Stimulated activated CD4-positive, alpha-beta T cell treated with anti-CD3 and anti-CD28 coated beads, Interleukin-4, amount 100 ng/mL, for 48 hours (primary cell): ENCODE results near the gene LINC01488.

Source experiments
- DNase-seq, 2 donors: peaks; one replicate each; pipeline ENCODE4 v3.0.0-alpha.2; 2020; ENCODE audit warnings: low read depth in 2 of 2

Gene LINC01488

DNA sequence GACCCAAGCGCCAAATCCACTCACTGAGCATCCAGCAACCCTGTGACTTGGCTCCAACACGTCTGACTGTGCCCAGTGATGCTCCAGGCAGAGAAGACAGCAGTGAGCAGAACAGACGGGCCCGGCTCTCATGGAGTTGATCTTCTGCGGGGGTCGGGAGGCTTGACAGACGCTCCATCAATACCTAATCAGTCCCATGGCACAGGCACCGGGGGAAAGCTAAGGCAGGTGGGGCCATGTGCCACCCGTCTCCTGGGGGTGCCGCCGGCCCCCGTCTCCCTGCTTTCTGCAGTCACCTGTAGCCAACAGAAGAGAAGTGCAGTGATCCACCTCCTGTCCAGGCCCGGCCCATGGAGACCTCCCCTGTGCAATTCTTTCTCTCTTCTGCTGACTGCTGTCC, 47.5 kb downstream of the LINC01488 start:
- no peak for DNase-seq

DNA sequence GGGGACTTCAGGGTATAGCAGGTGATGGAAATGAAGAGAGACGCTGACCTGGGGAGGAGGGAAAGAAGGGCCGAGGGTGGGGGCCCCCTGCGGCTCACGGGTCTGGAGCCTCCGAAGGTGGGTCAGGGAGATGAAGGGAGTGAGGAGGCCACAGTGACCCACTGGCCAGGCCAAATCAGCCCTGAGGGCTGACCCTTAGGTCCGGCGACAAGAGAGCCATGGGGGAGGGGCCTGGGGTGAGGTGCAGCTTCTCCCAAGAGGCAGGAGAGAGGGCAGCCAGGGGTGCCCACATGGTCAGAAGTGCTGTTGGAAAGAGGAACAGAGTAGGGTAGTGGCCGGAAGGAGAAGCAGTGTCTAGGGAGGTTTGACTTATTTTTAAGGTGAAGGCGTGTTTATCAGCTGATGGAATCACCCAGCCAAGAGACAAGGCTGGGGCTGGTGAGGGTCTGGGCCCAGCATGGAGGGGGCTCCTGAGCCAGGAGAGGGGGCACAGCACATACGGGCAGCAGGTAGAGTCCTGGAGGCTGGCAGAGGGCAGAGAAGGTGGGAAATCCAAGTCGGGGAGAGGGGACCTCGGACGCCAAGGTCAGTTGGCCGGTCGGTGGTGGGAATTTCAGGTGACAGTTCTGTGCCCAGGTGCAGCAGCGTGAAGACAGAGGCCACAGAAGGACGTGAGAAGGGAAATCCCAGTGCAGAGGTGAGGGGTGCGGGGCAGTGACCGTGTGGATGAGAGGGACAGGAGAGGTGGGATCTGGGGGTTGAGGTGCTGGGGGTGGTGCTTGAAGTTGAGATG, 49.0 kb downstream of the LINC01488 start:
- no peak for DNase-seq

DNA sequence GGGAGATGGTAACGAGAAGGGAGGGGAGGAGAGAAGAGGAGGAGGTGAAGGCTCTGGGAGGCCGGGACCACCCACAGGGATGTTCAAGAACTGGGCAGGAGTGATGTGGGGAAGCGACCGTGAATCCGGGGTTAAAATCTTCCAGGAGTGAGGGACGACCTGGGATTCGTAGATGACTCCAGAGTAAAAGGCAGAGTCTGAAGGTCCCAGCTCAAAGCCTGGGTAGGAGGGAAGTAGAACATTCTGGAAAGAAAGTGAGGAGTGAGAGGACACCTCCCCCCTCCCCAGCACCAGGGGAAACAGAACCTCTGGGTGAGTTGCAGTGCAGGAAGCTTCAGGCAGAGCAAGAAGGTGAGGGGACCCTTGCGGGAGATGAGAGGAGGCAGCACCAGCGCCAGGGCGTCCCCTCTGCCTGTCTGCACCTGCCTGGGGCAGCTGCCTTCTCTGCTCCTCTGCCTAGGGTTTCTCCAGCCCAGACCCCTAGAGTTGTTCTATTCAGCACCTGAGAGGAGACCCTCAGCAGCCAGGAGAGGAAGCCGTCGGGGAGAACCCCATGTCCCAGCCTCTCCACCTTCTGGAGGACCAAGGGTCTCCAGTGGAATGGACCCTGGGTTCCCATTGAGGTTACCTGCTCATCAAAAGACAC, 49.7 kb downstream of the LINC01488 start:
- no peak for DNase-seq

- DNase-seq, result no peak
Observed at GRCh38 chr11:69531717-69532088, 50.2 kb downstream of the LINC01488 start.

DNA sequence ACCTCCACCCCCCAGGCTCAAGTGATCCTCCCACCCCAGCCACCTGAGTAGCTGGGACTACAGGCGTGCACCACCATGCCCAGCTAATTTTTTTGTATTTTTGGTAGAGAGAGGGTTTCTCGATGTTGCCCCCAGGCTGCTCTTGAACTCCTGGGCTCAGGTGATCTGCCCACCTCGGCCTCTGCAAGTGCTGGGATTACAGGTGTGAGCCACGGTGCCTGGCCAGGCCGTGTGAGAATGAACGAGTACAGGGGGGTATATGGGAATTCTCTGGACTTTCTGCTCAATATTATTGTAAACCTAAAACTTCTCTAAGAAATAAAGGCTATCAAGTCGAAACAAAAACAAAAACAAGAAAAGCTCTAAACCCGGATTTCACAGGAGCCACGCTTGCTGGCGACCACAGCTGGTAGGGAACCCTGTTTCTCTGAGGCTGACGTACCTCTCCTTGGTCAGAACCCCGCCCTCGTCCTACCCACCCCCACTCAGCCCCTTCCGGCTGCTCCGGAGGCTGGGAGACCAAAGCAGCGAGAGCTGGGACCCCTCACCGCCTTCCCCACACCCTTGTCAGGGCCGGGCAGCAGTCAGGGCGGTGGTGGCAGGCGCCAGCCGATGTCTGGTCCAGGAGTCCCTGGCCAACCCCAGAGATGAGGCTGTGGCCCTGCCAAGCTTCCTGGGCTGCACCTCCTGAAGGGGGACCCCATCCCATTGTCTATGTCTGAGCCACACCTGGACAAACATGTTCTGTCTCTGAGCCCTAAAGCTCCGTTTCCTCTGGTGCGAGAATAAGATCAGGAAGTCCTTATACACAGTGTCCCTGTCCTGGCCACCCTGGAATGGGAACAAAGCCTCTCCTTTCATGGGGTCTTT, 52.1 kb downstream of the LINC01488 start:
- no peak for DNase-seq

DNA sequence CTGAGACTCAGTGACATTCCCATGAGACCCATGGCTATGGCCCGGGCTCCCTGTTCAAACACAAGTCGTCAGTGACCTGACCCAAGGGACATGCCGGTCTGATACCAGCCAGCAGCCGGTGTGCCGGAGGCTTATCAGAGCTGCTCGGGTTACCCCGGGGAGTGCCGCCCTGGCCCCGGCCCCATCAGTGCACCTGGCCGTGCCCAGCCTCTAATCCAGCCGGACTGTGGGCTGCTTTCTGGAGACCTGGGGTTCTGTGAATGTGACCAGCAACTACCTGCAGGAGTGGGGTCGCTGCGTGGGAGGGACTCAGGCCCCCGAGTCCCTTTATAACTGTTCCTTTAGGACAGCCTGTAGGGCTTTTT, 52.7 kb downstream of the LINC01488 start:
- DNase-seq, result no peak

DNA sequence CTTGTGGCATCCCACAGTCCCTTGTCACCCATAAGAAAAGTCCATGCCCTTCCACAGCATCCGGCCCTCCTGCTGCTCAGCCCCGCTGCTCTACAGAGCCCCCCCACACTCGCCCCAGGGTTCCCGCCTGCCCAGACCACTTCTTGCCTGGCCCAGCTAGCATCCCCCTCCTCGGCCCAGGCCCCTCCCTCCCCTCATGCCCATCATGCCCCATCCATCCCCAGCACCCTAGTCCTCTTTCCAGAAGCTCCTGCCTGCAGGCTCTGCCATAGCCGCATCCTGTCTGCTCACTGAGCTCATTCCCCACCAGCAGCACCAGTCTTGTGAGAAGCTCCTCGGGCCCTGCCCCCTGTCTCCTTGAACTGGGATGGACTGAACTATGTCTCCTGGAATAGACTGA, 54.4 kb downstream of the LINC01488 start:
- no peak for DNase-seq

DNA sequence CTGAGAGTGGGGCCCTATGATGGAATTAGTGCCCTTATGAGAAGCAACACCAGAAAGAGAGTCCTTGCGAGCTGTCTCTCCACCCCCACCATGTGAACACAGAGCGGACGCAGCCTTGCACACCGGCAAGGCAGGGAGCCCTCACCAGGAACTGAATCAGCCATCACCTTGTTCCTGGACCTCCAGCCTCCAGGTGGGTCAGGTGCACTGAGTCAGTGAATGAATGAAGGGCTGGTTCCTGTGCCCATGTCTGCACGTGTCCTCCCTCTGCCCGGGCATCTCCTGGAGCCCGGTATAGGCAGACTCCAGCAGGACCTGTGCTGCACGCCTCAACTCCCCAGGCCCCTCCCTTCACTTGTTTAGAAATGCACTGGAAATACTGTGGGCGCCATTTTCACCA, 54.9 kb downstream of the LINC01488 start:
- no peak for DNase-seq

- no peak for DNase-seq
Observed at GRCh38 chr11:69537126-69537525, 55.7 kb downstream of the LINC01488 start.

DNA sequence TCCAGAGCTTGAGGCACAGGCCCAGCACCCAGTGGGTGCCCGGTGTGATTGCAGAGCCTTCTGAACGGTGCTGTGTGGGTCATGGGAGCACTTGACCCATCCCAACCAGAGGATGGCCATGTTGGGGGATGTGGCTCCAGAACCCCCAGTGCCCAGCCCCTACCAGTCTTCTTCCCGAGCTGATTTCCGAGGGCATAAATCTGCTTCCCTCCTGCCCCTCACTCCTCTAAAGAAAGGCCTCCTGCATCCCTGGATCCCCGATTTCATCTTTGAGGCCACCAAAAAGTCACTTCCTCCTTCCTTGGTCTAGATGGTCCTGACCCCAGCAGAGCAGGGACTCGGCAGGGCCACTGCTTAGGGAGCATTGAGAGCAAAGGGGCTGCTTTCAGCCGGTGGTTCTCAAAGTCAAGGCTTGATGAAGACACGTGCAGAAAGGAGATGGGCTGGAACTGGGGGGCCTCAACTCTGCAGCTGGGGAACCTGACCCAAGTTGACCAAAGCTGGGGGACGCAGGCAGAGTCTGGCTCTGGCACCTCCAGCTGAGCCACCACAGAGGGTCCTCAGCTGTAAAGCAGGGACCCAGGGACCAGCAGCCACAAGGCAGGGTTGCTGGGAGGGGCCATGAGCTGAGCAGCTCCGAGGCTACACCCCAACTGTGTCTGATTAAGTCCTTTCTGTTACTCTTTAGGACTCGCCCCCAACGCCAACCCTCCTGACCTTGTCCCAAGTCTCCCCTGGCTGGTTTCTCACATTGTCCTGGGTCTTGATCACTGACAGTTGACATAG, 56.6 kb downstream of the LINC01488 start:
- DNase-seq, result no peak

GRCh38 chr11:69538854-69539253, 57.4 kb downstream of the LINC01488 start:
- no peak for DNase-seq

DNA sequence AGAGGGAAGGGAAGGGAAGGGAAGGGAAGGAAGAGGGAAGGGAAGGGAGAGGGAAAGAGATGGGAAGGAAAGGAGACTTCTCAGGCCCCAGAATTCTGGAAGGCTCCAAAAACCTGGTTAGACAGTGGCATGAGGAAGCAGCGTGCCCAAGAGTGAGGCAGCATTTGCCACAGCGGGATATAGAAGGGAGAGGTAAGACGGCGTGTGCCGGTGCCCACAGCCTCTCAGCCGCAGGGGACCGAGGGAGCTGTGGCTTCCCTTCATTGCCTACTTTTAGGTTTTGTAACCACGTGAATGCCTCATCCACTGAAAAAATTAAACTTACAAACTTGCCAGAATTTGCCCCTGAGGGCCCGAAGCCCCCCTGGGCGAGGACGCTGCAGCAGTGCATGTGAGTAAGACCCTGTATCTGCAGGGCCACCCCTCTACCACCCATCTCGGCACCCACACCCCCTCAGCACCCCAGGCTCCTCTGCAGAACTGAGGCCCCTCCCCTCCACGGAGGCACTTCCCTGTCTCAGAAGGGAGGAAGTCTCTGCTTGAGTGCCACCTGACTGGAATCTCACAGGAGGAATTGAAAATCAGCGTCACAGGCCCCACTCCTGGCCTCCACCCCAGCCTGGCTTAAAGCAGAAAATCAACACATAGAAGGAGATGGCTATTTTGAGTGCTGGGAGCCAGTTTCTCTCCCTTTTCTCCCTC, 58.1 kb downstream of the LINC01488 start:
- DNase-seq, result no peak

DNA sequence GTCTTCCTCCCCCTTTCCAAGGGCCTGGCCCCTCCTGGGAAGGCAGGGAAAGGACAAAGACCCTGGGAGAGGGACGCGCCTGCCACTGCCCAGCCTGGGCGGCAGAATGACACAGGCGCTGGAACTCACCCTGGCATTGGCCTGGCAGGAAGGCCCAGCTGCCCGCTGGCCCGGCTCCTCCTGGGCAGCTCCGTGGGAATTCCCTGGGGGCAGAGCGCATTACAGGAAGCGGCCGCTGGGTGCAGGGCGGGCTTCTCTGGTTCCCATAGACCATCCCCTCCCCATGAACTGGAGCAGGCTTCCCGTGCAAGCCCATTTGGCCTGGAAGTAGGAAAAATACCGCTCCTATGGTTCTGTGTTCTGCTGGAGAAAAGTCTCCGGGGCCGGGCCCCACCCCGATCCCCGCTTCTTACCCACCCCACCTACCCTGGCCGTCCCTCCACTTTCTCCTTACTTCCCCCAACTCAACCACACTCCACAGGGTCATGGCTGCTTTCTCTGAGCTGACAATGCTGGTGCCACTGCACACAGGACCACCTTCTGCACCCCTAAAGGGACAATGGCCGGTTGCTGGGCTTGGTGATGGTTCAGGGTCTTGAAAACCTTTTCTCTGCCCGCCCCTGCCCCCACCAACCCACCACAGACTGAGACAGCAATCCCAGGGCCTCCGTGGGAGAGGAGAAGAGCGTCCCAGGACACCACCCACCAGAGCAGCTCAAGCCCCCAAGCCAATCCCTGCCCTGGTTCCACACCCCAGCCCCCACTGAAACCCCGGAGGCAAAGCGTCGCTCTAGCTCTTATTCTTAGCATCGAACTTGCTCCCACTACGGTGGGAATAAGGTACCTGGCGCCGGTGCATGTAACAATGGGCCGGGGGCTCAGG, 58.9 kb downstream of the LINC01488 start:
- DNase-seq, result no peak

- DNase-seq, result no peak
Observed at GRCh38 chr11:69541001-69541285, 59.5 kb downstream of the LINC01488 start.

- DNase-seq, result no peak
Observed at GRCh38 chr11:69541501-69542313, 60.2 kb downstream of the LINC01488 start.

DNA sequence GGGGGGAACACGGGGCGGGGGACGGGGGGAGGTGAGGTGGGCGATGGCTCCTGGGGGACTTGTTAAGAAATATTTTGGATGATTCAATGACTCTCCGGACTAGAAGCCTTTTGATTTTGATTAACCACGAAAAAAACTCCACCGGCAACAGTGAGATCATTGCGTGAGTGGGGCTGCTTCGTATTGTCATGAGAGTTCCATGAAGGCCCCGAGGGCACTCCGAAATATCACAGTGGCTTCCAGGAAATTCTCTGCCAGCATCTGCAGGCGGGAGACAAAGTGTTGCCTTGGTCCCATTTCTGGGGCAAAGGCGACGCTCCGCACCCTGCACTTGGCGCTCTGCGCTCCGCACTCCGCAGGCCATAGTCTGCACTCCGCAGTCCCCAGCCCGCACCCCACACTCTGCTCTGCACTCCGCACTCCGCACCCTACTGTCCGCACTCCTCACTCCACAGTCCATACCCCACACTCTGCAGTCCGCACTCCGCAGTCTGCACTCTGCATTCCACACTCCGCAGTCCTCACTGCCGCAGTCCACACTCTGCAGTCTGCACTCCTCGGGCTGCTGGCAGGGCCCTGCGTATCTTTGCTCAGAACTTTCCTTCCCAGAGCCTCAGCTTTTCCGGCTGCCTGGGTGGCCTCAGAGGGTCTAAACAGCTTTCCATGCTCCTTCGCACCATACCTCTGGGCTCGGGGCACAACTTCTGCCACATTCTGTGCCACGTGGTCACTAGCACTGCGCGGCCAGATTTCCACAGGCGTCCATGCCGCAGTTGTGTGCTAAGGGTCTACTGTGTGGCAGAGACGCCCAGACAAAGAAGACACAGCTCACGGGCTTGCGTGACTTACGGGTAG, 61.1 kb downstream of the LINC01488 start:
- no peak for DNase-seq
